ENCODE measurements around the gene AEN. TPM values are rescaled to one million over a fixed set of nuclear protein-coding genes. Genes with fewer than 3 reads are reported as not detected.

Gene AEN
- total RNA-seq, 1 donor from 2014 or later: 90.6 TPM

DNA sequence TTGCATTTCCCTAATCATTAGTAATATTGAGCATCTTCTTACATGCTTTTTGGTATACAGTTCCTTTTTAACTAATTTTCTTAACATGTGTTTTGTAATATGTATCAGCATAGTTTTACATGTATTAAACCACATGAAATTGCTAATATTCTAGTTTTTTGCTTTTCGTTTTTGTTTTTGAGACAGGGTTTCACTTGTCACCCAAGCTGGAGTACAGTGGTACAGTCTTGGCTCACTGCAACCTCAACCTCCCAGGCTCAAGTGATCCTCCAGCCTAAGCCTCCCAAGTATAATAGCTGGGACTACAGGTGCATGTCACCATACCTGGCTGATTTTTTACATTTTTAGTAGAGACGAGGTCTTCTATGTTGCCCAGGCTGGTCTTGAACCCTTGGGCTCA is 13.3 kb downstream of the AEN start:
- no peak overlapping the region for H3K27ac Mint-ChIP-seq (ENCODE audit: unreplicated experiment)
- H3K79me2 ChIP-seq (ENCODE audit: insufficient read depth, low read length): peaks cover 38% of the 10 kb centered on the region

DNA sequence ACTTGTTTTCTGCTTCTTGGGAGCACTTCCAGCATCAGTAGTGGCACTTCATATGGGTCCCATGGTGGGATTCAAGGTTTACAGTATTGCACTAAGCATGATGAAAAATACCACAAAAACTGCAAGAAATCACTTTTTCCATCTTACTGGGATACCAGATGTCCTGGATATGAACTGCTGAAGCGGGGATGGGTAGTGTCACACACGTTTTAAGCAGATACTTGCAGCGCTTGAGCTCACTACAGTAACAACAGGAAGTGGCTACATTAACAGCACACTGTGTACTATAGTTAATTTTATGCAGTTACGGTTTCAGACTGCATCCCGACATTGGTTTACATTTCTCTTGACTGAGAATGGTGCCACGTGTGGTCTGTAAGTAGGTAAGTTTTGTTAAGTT is 14.2 kb downstream of the AEN start:
- TF ChIP-seq EZH2 (IDR thresholded peaks at IDR 0.05; ENCODE audit: insufficient read depth, low read length): no peak
- TF ChIP-seq, protein P1, sequence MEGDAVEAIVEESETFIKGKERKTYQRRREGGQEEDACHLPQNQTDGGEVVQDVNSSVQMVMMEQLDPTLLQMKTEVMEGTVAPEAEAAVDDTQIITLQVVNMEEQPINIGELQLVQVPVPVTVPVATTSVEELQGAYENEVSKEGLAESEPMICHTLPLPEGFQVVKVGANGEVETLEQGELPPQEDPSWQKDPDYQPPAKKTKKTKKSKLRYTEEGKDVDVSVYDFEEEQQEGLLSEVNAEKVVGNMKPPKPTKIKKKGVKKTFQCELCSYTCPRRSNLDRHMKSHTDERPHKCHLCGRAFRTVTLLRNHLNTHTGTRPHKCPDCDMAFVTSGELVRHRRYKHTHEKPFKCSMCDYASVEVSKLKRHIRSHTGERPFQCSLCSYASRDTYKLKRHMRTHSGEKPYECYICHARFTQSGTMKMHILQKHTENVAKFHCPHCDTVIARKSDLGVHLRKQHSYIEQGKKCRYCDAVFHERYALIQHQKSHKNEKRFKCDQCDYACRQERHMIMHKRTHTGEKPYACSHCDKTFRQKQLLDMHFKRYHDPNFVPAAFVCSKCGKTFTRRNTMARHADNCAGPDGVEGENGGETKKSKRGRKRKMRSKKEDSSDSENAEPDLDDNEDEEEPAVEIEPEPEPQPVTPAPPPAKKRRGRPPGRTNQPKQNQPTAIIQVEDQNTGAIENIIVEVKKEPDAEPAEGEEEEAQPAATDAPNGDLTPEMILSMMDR (IDR thresholded peaks at IDR 0.05; ENCODE audit: insufficient read depth, low read depth, low read length): no peak
- Histone ChIP-seq H4K20me1 (ENCODE audit: insufficient read depth, low read length) (peaks cover 68% of the 10 kb centered on the region), H3K4me1 (ENCODE audit: insufficient read depth, low read length) (peaks cover 26% of the 10 kb centered on the region), H3K4me2 (ENCODE audit: low read length) (no peak overlapping the region), H2AFZ (ENCODE audit: low read depth, low read length) (no peak overlapping the region), H3K4me3 (ENCODE audit: insufficient read depth, low read depth, low read length) (no peak overlapping the region), H3K9ac (ENCODE audit: low read length) (no peak overlapping the region), H3K79me2 (ENCODE audit: insufficient read depth, low read length) (peaks cover 30% of the 10 kb centered on the region), H3K27me3 (ENCODE audit: insufficient read depth, low read length) (no peaks in the 10 kb centered on the region), H3K9me3 (ENCODE audit: insufficient read depth, low read depth, low read length) (no peaks in the 10 kb centered on the region), H3K27ac (ENCODE audit: low read depth, low read length) (no peak overlapping the region), H3K36me3 (ENCODE audit: insufficient read depth, low read length) (peaks cover 28% of the 10 kb centered on the region)
- Mint-ChIP-seq H3K4me1 (ENCODE audit: low read depth, unreplicated experiment) (peaks cover 39% of the 10 kb centered on the region), H3K36me3 (ENCODE audit: low read depth, unreplicated experiment) (peaks cover 20% of the 10 kb centered on the region), H3K27ac (ENCODE audit: unreplicated experiment) (no peak overlapping the region), H3K9me3 (ENCODE audit: unreplicated experiment) (no peaks in the 10 kb centered on the region), H3K27me3 (ENCODE audit: low read depth, unreplicated experiment) (no peaks in the 10 kb centered on the region), H3K4me3 (ENCODE audit: unreplicated experiment) (no peak overlapping the region)
- DNase-seq (ENCODE audit: low read depth): no peak
- no peak for FAIRE-seq

More for the DNA sequence above, 13.3 kb downstream of the AEN start:
- H3K36me3 ChIP-seq (ENCODE audit: insufficient read depth, low read length): peaks cover 33% of the 10 kb centered on the region
- no peak for FAIRE-seq
- TF ChIP-seq, protein P1 (IDR thresholded peaks at IDR 0.05; ENCODE audit: insufficient read depth, low read depth, low read length): no peak
- no peak for TF ChIP-seq EZH2 (IDR thresholded peaks at IDR 0.05; ENCODE audit: insufficient read depth, low read length)
- H3K4me3 Mint-ChIP-seq (ENCODE audit: unreplicated experiment): no peak overlapping the region
- no peaks in the 10 kb centered on the region for H3K9me3 Mint-ChIP-seq (ENCODE audit: unreplicated experiment)
- no peak overlapping the region for H2AFZ ChIP-seq (ENCODE audit: low read depth, low read length)
- H3K4me2 ChIP-seq (ENCODE audit: low read length): no peak overlapping the region
- H3K4me1 ChIP-seq (ENCODE audit: insufficient read depth, low read length): peaks cover 32% of the 10 kb centered on the region
- peaks cover 77% of the 10 kb centered on the region for H4K20me1 ChIP-seq (ENCODE audit: insufficient read depth, low read length)
- no peaks in the 10 kb centered on the region for H3K27me3 ChIP-seq (ENCODE audit: insufficient read depth, low read length)
- no peak for DNase-seq (ENCODE audit: low read depth)
- no peaks in the 10 kb centered on the region for H3K27me3 Mint-ChIP-seq (ENCODE audit: low read depth, unreplicated experiment)
- H3K9ac ChIP-seq (ENCODE audit: low read length): no peak overlapping the region
- no peaks in the 10 kb centered on the region for H3K9me3 ChIP-seq (ENCODE audit: insufficient read depth, low read depth, low read length)
- peaks cover 27% of the 10 kb centered on the region for H3K36me3 Mint-ChIP-seq (ENCODE audit: low read depth, unreplicated experiment)
- H3K4me3 ChIP-seq (ENCODE audit: insufficient read depth, low read depth, low read length): no peak overlapping the region
- no peak overlapping the region for H3K27ac ChIP-seq (ENCODE audit: low read depth, low read length)
- H3K4me1 Mint-ChIP-seq (ENCODE audit: low read depth, unreplicated experiment): peaks cover 36% of the 10 kb centered on the region

DNA sequence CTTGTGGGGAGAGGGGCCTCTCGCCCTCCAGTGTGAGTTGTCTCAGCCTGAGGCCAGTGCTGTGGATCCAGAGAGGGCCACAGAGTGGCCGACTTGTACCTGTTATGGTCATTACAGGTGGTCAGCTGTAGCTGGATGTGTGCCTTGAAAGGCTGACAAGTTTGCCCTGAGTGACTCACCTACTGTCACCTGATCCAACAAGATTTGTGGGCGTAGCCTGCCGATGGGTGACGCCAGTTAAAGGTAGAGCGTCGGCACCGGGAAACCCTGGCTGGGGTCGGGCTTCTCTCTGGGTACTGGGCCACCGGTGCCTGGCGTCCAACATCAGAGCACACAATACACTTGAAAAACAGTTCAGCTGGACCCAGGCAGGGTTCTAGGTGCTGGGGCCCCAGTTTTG is 14.9 kb downstream of the AEN start:
- no peaks in the 10 kb centered on the region for H3K9me3 Mint-ChIP-seq (ENCODE audit: unreplicated experiment)
- no peak overlapping the region for H3K27ac Mint-ChIP-seq (ENCODE audit: unreplicated experiment)
- H3K27ac ChIP-seq (ENCODE audit: low read depth, low read length): peak overlapping the region; percentile 39
- H3K27me3 ChIP-seq (ENCODE audit: insufficient read depth, low read length): no peaks in the 10 kb centered on the region
- H3K36me3 ChIP-seq (ENCODE audit: insufficient read depth, low read length): peaks cover 20% of the 10 kb centered on the region
- peaks cover 21% of the 10 kb centered on the region for H3K4me1 ChIP-seq (ENCODE audit: insufficient read depth, low read length)
- H3K27me3 Mint-ChIP-seq (ENCODE audit: low read depth, unreplicated experiment): no peaks in the 10 kb centered on the region
- peaks cover 22% of the 10 kb centered on the region for H3K79me2 ChIP-seq (ENCODE audit: insufficient read depth, low read length)
- FAIRE-seq: no peak
- H3K9me3 ChIP-seq (ENCODE audit: insufficient read depth, low read depth, low read length): no peaks in the 10 kb centered on the region
- peaks cover 61% of the 10 kb centered on the region for H4K20me1 ChIP-seq (ENCODE audit: insufficient read depth, low read length)
- H3K4me1 Mint-ChIP-seq (ENCODE audit: low read depth, unreplicated experiment): peaks cover 36% of the 10 kb centered on the region
- no peak overlapping the region for H3K4me3 ChIP-seq (ENCODE audit: insufficient read depth, low read depth, low read length)
- no peak overlapping the region for H3K4me2 ChIP-seq (ENCODE audit: low read length)
- no peak overlapping the region for H2AFZ ChIP-seq (ENCODE audit: low read depth, low read length)
- peaks cover 15% of the 10 kb centered on the region for H3K36me3 Mint-ChIP-seq (ENCODE audit: low read depth, unreplicated experiment)
- H3K4me3 Mint-ChIP-seq (ENCODE audit: unreplicated experiment): no peak overlapping the region
- peak overlapping the region; percentile 2 for H3K9ac ChIP-seq (ENCODE audit: low read length)
- DNase-seq (ENCODE audit: low read depth): no peak
- TF ChIP-seq EZH2 (IDR thresholded peaks at IDR 0.05; ENCODE audit: insufficient read depth, low read length): no peak
- TF ChIP-seq, protein P1 (IDR thresholded peaks at IDR 0.05; ENCODE audit: insufficient read depth, low read depth, low read length): no peak

Measured in astrocyte (in vitro differentiated cells and primary cell).